Measurements from ENCODE around the gene IL36B.
"Not testable (repeated sequence)": the region's sequence is repeated elsewhere in the genome, so short reads cannot be mapped to it uniquely, and the experiment has no call there.

IL36B gene

GRCh38 chr2:113052396-113052917 is at the start of gene IL36B:
TSS of gene IL36B (minus strand) at chr2:113052867.
- no peak for DNase-seq

GRCh38 chr2:113102133-113102532 is 49.5 kb upstream of the IL36B start:
- DNase-seq, result no peak

- no peak for DNase-seq
Measured at GRCh38 chr2:113098532-113098931, 45.9 kb upstream of the IL36B start.

DNA sequence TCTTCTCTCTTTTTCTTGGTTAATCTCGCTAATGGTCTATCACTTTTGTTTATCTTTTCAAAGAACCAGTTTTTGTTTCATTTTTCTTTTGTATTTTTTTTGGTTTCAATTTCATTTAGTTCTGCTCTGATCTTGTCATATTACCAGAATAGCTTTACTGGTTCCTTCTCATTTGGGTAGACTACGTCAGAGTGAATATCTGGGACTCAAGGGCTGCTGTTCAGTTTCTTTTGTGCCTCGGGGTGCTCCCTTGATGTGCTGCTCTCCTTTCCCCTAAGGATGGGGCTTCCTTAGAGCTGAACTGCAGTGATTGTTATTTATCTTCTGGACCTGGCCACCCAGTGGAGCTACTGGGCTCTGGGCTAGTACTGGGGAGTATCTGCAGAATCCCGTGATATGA is 45.4 kb upstream of the IL36B start:
- DNase-seq, result no peak

- not testable (repeated sequence) for DNase-seq
Measured at GRCh38 chr2:113096842-113097618, 44.4 kb upstream of the IL36B start.

GRCh38 chr2:113096306-113096705 is 43.6 kb upstream of the IL36B start:
- not testable (repeated sequence) for DNase-seq

DNA sequence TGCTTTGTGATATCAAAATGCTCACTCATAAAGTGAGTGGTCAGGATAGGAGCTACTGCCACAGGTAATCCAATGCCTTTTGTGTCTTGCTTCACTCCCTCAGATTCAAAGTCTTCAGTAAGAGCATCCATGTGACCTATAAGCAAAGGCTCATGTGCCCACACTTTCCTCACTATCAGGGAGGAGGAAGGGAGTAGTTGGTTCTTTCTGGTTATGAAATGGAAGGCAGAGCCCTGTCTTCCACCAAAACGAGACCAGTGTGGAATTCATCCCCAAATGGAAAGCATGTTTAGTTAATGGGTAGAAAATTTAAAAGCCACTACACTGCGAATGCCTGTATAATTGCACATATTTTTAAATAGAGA is 40.9 kb upstream of the IL36B start:
- no peak for DNase-seq

DNA sequence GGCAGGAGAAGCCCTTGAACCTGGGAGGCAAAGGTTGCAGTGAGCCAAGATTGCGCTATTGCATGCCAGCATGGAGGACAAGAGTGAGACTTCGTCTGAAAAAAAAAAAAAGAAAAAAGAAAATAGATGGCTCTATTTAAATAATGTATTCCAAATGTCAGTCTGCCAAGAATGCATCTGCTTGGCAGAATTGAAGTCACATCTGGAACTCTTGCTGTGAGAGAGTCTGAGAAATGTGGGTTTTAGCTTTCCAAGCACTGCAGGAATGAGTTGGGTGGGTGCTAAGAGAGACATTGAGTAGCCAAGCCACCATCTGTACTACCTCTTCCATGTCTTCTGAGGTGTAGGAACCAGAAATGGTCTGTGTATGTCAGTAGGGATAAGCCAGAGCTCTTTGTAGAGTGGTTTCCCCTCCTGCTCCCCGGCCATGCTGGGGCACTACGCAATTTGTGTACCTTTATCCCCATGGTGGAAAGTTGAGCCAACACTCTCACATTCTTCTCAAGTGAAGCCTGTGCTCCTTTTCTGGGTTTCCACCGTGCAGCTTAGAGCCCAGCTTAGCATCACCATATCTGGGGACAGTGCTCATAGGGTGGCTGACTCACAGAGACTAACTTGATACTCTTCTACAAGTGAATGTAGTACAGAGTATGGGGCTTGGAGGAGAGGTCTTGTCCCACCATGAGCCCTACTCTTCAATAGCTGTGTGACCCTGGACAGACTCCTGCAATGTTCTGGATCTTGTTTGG is 40.4 kb upstream of the IL36B start:
- DNase-seq, result no peak

GRCh38 chr2:113091231-113091896 is 38.7 kb upstream of the IL36B start:
- DNase-seq, result no peak

DNA sequence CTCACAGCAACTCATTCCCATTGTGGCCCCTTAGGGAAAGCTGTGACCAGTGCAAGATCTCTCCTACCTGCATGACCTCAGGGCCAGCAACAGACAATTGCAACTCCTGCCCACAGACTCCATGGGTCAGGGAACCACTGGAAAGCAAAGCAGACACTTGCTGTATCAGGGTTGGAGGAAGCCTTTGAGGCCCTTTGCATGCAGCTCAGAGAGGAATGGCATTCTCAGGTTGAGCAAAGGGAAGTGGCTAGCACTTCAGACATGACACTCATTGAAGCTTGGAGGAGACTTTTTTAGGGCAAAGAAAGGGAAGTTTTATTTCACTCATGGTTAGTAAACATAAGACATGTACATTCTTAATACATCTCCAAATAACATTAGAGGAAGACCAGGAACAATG is 37.2 kb upstream of the IL36B start:
- no peak for DNase-seq

- no peak for DNase-seq
Measured at GRCh38 chr2:113088213-113088992, 35.7 kb upstream of the IL36B start.

DNA sequence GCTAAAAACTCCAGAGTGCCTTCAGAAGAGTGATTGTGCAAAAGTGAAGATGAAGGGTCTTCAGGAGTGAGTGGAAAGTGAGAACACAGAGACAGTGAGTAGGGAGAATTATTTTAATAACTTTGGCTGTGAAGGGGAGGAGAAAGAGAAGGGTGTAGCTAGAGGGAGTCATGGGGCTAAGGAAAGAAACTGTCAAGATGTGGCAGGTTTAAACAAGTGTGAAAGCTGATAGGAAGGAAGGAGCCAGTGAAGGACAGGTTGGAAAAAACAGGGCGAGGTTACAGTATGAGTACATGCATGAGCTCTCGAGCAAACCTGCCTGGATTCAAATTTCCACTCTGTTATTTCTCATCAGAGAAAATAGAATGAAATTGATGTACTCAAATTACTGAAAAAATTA is 32.9 kb upstream of the IL36B start:
- DNase-seq, result no peak

GRCh38 chr2:113084249-113085000 is 31.8 kb upstream of the IL36B start:
- DNase-seq, result no peak

DNA sequence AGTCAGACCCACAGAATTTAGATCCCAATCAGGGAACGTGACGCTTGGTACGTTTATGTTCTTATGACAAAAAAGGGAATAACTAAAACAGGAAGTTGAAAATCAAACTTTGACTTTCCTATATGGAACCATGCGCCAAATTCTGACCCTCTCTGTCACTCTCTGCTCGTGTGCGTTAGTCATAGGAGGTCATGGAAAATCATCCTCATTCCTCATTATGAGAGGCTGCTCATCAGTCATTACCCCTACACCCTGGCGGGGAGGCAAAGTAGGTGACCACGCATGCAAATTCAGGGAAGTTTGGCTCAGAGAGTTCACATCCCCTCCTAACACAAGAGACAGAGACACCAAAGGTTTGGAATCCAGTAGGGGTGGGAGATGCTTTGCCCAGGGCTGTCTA is 30.6 kb upstream of the IL36B start:
- no peak for DNase-seq

GRCh38 chr2:113081488-113082210 is 29.0 kb upstream of the IL36B start:
- DNase-seq, result no peak

DNA sequence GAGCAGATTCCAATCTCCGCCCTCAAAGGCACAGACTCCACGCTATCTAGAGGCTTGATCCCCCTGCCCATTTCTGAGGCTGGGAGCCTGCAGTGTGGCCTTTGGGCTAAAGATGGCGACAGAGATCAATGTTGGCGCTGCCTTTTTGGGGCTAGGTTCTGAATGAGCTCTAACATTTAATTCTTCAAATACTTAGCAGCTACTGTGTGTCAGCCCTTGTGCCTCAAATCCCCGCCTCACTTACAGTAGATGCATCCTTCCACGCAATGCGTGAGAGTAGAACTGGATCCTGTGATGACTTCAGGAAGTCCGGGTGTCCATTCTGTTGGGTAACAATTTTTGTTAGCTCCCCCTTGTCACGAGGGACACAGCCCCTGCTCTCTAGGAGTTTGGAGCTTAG is 27.5 kb upstream of the IL36B start:
- no peak for DNase-seq

- no peak for DNase-seq
Measured at GRCh38 chr2:113079131-113079530, 26.5 kb upstream of the IL36B start.

DNA sequence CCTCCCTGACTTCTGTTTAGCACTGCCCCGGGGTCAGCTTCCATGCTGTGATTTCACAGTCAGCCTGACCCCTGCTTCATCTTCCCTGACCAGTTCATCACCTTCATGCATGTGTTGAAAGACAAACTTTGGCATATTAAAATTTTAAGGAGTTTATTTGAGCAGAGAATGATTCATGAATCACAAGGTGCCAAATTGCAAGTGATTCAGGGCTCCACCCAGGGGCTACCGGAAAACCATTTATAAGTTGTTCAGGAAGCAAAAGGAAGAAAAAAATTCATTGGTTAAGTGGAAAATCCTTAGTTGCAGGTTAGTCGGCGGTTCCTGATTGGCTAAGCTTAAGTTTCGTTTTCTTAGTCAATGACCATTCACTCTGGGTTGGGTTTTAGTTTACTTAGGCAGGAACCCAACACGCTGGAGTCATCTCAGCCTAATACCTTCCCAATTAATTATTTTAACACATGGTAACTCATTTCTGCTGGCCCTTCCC is 25.7 kb upstream of the IL36B start:
- DNase-seq, result no peak

- no peak for DNase-seq
Measured at GRCh38 chr2:113077921-113078320, 25.3 kb upstream of the IL36B start.

GRCh38 chr2:113076954-113077669 is 24.4 kb upstream of the IL36B start:
- no peak for DNase-seq

DNA sequence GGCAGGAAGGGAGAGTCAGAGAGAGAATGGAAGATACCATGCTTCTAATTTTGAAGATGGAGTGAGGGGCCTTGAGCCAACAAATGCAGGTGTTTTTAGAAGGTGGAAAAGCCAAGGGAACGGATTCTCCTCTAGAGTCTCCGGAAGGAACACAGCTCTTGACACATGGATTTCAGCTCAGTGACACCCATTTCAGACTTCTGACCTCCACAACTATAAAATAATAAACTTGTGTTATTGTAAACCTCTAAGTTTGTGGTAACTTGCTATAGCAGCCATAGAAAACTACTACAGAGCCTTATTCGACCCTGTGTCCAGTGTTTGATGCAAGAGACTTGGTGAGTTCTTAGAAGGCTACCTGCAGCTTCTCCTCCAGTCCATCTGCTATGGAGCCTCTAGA is 22.9 kb upstream of the IL36B start:
- DNase-seq, result no peak
